ENCODE results near the gene DNAJC2.
A peak's percentile ranks its signal among the peaks of the same experiment; 100 is the strongest.

Gene DNAJC2

GRCh38 chr7:103349805-103350204 lies 5.2 kb upstream of the DNAJC2 start:
- no peak overlapping the region for H2AFZ ChIP-seq (ENCODE audit: low read depth)
- H3K27me3 ChIP-seq (ENCODE audit: insufficient read depth, low read depth), result no peaks in the 10 kb centered on the region
- H3K4me3 ChIP-seq (IDR thresholded peaks at IDR 0.05; ENCODE audit: insufficient read depth, low read depth, low read length), result no peak overlapping the region
- peaks cover 5% of the 10 kb centered on the region; the same call in 1 of the 2 replicates for H3K36me3 ChIP-seq (ENCODE audit: insufficient read depth)
- H3K27ac ChIP-seq, result no peak overlapping the region
- H4K20me1 ChIP-seq (ENCODE audit: insufficient read depth), result 0 out of 2 replicates have a peak, but pooled peaks cover 7% of the 10 kb centered on the region
- H3K79me2 ChIP-seq (ENCODE audit: insufficient read depth, low read depth), result peaks cover 73% of the 10 kb centered on the region
- H3K9ac ChIP-seq, result no peak overlapping the region
- H3K4me1 ChIP-seq (ENCODE audit: low read depth, poor library complexity, severe bottlenecking), result peaks cover 52% of the 10 kb centered on the region
- TF ChIP-seq CTCF (conservative IDR thresholded peaks at IDR 0.05; ENCODE audit: low read depth, low read length), result no peak
- peak overlapping the region; percentile 88 for H3K4me2 ChIP-seq

- no peaks in the 10 kb centered on the region for H3K27me3 ChIP-seq (ENCODE audit: insufficient read depth, low read depth)
- no peak overlapping the region; the same call in 1 of the 2 replicates for H3K27ac ChIP-seq
- peak overlapping the region; percentile 86; the same call in 1 of the 2 replicates for H3K9ac ChIP-seq
- no peak overlapping the region for H2AFZ ChIP-seq (ENCODE audit: low read depth)
- no peak for TF ChIP-seq CTCF (conservative IDR thresholded peaks at IDR 0.05; ENCODE audit: low read depth, low read length)
- H3K36me3 ChIP-seq (ENCODE audit: insufficient read depth), result peaks cover 5% of the 10 kb centered on the region; the same call in 1 of the 2 replicates
- 0 out of 2 replicates have a peak, but pooled peaks cover 7% of the 10 kb centered on the region for H4K20me1 ChIP-seq (ENCODE audit: insufficient read depth)
- peak overlapping the region; percentile 88 for H3K4me2 ChIP-seq
- H3K4me1 ChIP-seq (ENCODE audit: low read depth, poor library complexity, severe bottlenecking), result peaks cover 53% of the 10 kb centered on the region
- H3K79me2 ChIP-seq (ENCODE audit: insufficient read depth, low read depth), result peaks cover 78% of the 10 kb centered on the region
- no peak overlapping the region for H3K4me3 ChIP-seq (IDR thresholded peaks at IDR 0.05; ENCODE audit: insufficient read depth, low read depth, low read length)
Observed at GRCh38 chr7:103348959-103349358, 4.4 kb upstream of the DNAJC2 start.

- no peak overlapping the region for H2AFZ ChIP-seq (ENCODE audit: low read depth)
- no peaks in the 10 kb centered on the region for H3K27me3 ChIP-seq (ENCODE audit: insufficient read depth, low read depth)
- H3K27ac ChIP-seq, result peak overlapping the region; percentile 81; the same call in 1 of the 2 replicates
- H3K9ac ChIP-seq, result peak overlapping the region; percentile 86; the same call in 1 of the 2 replicates
- H3K79me2 ChIP-seq (ENCODE audit: insufficient read depth, low read depth), result peaks cover 79% of the 10 kb centered on the region
- no peak overlapping the region for H3K4me3 ChIP-seq (IDR thresholded peaks at IDR 0.05; ENCODE audit: insufficient read depth, low read depth, low read length)
- peaks cover 55% of the 10 kb centered on the region for H3K4me1 ChIP-seq (ENCODE audit: low read depth, poor library complexity, severe bottlenecking)
- H4K20me1 ChIP-seq (ENCODE audit: insufficient read depth), result 0 out of 2 replicates have a peak, but pooled peaks cover 7% of the 10 kb centered on the region
- peak overlapping the region; percentile 88 for H3K4me2 ChIP-seq
- peaks cover 5% of the 10 kb centered on the region; the same call in 1 of the 2 replicates for H3K36me3 ChIP-seq (ENCODE audit: insufficient read depth)
- no peak for TF ChIP-seq CTCF (conservative IDR thresholded peaks at IDR 0.05; ENCODE audit: low read depth, low read length)
Observed at GRCh38 chr7:103348452-103348851, 3.9 kb upstream of the DNAJC2 start.

- Histone ChIP-seq H3K36me3 (ENCODE audit: insufficient read depth) (peaks cover 3% of the 10 kb centered on the region; the same call in 1 of the 2 replicates), H3K27ac (peak within 1 kb of the TSS; percentile 81), H4K20me1 (ENCODE audit: insufficient read depth) (0 out of 2 replicates have a peak, but pooled peaks cover 7% of the 10 kb centered on the region), H2AFZ (ENCODE audit: low read depth) (peak within 1 kb of the TSS; percentile 71), H3K9ac (peak within 1 kb of the TSS; percentile 86), H3K4me2 (peak within 1 kb of the TSS; percentile 88), H3K4me3 (IDR thresholded peaks at IDR 0.05; ENCODE audit: insufficient read depth, low read depth, low read length) (no peak within 1 kb of the TSS), H3K79me2 (ENCODE audit: insufficient read depth, low read depth) (peaks cover 79% of the 10 kb centered on the region), H3K4me1 (ENCODE audit: low read depth, poor library complexity, severe bottlenecking) (peaks cover 62% of the 10 kb centered on the region), H3K27me3 (ENCODE audit: insufficient read depth, low read depth) (no peaks in the 10 kb centered on the region)
- no peak for TF ChIP-seq CTCF (conservative IDR thresholded peaks at IDR 0.05; ENCODE audit: low read depth, low read length)
Observed at GRCh38 chr7:103347507-103348267, 3.1 kb upstream of the DNAJC2 start, which contains the start of gene PSMC2. TSS of gene PSMC2 (plus strand) at chr7:103347643. CDS start at chr7:103347712, 69 bp downstream.

Measured in KMS-11 (cell line).